GM21447 (cell line): ENCODE results near the gene PISD.

Source experiments
- ATAC-seq: cut with Tn5 transposase; IDR thresholded peaks from one replicate; pipeline ENCODE4 v1.9.1; 2021; ENCODE audit not compliant: unreplicated experiment

Gene PISD

DNA sequence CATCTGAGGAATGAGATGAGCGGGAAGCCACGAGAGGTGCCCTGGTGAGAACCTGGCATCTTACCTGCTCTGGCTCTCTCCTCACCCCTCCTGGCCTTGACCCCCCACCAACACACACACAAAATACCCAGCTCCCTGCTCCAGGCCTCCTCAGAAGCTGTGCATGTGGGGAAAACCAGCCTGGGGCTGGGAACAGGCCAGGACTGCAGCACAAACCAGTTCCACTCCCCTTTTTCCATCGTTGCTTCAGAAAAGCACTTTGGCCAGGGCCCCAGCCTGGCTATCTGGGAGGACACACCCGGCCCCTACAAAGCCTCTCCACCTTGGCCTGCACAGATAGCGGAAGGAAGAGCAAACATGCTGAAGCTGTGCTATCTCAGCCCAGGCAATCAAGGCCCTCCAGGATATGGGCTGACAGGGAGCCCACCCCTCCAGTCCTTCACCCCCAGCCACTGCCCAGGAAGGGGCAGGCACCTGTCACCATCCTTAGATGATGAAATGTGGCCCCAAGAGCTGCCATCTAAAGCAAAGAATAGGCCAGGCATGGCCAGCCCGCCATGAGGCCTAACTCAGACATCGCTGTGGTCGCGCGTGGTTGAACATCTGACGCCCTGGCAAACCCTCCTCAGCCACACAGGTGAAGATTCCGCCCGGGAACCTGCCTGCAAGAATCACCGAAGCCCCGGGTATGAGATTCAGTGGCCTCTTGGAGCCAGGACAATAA, 35.4 kb downstream of the PISD start:
- no peak for ATAC-seq

DNA sequence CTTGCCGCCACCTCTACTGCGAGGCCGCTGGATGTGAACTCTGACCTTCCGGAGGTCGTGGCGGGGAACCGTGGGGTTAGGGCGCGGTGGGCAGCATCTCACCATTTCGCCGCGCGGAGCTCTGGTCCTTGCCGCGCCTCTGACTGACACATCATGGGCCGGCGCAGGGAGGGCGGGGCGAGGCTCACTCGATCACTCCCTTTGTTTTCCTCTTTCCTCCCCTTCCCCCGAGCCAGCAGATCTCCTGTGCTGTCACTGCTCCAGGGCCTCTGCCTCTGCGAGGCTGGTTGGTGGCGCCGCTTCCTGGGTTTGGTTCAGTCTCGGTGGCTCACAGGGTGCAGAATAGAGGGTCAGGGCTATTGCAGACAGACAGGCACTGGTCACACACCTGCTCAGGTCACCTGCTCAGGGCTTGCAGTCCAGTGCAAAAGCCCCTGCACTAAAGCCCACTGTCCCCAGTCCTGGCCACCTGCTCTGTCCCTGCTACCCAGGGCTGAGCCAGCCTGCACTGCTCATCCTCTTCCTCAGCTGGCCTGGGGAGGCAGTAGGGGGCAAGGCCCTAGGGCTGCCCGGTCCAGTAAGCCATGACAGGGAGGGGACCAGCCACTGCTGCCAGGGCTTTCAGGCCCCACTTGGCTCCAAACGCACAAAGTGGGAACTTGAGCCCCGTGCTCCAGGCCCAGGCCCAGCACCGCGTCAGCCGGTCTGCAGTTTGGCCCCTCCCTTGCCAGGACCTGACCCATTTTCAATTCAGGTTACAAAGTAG, 36.2 kb downstream of the PISD start:
- no peak for ATAC-seq

DNA sequence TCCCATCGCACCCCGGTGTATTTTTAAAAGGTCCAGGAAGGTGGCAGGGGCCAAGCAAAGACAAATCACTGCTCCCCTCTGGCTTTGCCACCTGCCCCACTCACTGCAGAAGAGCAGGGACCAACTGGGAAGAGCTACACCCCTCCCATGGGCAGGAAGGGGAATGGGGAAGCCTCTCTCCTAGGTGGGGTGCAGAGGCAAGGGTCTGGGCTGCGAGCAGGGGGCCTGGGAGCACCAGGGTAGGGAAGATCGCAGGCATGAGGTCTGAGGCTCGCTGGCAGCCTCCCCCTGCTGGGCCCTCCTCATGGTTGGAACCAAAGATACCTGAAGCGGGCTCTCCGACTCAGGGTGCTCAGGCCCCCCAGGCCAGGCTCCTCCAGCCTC, 36.8 kb downstream of the PISD start:
- no peak for ATAC-seq

DNA sequence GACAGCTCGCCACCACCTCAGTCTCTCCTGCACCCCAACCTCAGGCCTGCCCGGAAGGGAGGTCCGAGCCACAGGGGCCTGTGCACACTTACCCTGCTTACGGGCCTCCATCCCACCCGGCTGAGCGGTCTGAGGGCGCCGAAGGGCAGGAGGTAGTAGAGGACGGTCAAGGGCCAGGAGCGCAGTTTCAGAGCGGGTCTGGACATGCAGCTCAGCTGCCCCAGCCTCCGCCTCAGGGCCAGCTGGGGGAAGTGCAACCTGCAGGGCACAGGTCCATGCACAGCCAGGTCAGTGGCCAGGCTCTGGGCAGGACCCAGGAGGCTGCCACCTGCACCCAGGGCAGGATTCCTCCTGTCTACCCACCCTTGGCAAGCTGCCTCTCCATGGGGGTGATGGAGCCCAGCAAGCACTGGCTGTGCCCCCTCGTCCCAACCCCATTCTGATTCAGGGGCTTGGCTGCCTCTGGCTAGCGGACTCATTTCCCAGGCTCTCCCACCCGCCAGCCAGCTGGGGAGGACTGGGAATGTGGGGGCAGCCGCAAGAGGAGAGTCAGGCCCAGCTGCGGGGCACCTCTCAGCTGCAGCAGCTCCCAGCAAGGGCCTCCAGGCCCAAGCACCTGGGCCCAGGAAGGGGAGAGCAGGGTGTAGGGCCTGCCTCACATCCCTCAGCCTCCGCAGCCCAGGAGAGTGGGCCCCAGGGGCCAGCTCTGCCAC, 38.3 kb downstream of the PISD start:
- ATAC-seq, result no peak

DNA sequence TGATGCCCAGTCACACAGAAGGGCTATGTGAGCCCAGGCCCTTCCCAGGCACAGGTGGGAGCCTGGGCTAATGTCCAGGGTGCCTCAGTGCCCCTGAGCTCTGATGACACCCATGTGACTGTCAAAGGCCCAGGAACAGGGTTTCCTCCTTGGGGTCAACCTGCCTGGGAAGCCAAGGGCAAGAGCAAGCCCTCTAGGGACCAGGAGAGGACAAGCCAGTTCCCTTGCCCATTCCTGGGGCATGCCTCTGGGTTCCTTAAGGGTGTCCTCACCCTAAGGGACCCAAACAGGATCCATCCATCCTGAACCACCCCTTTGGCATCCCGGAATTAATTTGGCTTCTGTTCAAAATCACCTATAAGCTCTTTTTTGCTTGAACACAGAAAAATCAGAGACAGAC, 39.0 kb downstream of the PISD start:
- no peak for ATAC-seq

DNA sequence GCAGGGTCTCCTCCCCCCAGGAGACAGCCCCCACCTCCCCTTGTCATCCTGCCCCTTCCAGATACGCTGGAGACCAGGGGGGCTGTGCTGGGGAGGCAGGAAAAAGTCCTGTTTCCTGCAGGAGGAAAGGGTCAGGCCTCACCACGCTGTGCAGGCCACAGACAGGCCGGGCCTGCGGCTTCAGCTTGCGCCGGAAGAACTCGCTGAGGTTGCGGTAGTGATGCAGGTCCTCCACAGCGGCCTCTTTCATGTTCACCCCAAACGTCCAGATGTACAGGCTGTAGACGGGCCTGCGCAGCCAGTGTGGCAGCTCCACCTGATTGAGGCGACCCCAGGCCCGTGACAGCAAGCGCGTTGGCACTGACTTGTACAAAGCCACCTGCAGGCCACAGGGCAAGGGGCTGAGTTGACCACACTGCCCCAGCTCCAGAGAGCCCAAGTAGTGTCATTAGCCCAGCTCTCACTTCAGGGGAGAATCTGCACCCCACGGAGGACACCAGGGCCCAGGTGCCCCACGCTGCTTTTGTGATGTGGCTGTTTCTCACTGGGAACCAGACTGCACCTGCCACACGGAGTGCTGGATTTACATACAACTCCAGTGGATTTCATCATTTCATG, 40.4 kb downstream of the PISD start:
- no peak for ATAC-seq

DNA sequence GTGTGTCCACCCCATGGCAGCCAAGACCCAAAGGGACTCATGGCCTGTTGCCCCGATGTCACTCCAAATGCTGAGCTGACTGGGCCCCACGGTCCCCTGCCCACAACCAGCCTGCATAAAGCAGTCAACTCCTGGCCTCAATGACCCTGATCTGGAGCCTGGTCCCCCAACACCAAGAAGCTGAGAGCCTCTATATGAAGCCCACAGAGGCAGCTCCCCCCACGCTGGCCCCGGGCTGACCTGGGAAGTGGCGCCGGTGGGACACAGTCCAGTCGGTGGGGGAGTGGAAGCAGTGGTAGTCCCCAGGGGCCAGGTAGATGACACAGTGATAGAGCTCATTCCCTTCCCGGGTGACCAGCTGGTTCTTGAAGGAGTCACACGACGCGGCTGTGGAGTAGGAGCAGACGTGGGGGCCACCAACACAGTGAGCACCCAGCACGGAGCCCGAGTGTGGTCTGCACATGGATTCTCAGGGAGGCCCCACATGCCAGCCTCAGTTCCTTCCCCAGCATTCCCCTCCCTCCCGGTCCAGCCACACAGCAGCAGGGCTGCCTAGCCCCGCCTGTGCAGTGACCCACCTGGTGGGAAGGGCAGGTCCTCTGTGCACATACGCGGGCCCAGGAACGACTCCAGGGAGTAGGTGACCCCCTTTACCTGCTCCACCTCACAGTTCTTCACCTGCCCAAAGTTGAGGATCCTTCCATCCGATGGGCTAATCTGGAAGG, 41.1 kb downstream of the PISD start:
- no peak for ATAC-seq

DNA sequence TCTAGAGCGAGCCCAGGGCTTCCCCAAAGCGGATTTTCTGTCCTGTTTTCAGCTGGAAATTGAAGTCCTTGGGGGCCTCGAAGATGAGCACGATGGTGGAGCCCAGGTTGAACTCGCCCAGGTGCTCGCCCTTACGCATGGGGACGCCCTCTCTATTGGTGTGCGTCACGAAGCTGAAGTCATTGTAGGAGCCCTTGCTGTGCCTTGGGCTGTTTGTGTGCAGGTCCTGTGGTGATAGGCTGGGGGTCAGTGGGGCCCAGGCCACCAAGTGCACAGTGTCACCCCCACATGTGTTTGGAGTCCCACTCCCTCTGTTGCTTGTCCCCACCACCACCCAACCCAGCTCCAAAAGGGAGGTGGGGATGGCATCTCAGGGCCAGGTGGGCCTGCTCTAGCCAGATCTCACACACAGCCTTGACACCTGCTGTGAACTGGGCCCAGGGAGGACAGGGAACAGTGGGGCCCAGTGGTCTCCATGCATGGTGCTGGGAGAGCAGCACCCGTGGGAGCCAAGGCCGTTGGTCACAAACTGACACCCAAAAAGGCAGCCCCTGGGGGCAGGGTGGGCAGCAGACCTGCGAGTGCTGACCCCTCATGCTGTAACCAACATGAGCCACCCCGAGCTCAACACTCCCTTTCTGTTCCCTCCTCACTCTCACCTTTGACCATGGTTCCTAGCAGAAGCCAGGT, 42.3 kb downstream of the PISD start:
- no peak for ATAC-seq

DNA sequence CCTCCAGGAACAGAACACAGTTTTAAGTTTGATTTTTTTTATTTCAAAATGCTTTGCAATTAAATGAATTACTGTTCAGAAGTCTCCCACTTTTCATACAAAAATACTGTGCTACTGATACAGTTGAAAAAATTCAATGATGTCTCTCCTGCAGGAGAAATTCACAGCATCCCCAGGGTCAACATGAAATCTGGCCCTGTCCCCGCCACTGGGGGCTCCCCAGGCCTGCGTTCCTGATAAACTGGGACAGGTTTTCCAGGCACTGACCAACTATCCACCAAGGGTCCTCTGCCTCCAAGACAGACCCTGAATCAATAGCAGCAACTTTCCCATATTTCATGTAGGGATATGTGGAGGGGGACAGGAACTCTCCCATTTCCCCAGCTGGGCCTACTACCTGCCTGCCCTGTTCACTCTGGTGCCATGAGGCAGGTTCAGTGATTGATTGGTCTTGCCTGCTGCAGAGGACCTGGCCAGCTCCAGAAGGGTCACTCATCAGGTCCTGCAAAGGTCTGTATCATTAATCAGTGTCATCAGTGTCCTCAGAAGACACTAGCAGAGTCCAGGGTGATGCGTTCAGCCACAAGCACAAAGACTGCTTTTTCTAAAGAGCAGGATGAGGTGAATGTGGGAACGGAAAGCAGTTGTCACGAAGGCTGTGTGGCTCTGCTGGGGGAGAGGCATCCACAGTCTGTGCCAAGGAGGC, 43.4 kb downstream of the PISD start:
- no peak for ATAC-seq

DNA sequence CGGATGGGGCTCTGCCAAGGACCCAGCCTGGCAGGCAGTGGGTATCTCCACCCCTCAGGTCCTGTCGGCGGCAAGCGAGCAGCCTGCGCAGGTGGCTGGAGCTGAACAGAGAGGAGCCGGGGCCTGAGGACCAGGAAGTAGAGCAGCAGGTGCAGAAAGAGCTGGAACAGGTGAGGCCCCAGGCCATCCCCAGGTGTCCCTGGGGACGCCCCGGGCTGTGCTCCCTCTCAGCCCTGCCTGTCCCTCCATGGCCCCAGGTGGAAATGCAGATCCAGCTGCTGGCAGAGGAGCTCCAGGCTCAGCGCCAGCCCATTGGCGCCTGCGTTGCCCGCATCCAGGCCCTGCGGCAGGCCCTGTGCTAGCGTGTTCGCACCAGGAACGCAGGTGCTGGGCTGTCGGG, 44.0 kb downstream of the PISD start:
- no peak for ATAC-seq

DNA sequence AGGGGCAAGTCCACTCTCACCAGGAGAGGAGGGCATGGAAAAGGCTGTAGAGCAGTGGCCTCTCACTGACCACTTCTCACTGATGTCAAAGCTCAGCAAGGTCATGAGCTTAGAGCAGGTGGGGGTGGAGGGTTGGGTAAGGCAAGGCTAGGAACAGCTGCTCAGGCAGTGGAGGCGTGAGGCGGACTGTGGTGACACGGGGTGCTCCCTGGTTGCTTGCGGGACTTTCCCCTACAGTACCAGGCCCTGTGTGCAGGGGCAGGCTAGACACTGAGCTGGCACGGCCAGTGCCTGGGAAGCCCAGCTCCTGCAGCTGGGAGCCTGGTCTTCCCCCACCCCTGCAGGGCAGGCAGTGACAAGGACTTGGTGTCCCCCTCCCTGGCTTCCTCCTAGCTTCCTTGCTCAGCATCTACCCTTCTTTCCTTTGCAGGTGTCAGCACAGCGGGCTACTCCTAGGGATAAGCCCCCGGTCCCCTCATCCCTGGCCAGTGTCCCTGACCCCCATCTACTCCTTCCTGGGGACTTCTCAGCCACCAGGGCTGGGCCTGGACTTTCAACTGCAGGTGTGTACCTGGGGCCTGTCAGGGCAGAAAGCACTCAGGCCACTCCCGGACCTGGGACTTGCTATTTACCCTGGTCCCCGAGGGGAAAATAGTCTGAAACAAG, 45.6 kb downstream of the PISD start:
- peak; percentile 80 for ATAC-seq

DNA sequence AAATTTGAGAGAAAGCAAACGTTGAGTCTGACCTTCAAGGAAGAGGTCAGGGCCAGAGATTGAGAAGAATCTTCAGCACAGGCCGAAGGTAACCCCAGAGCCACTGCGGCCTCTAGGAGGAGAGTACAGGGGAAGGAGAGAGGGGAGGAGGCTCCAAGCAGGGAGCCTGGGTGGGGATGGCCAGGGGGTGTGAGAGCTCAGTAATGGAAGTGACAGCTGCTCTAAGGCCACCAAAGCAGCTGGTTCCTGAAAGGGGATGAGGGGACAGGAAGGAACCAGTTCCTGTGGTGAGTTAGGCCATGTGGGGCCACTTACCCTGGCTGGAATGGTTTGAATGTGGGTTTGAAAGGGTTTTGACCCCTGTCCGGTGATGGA, 46.1 kb downstream of the PISD start:
- peak; percentile 34 for ATAC-seq

DNA sequence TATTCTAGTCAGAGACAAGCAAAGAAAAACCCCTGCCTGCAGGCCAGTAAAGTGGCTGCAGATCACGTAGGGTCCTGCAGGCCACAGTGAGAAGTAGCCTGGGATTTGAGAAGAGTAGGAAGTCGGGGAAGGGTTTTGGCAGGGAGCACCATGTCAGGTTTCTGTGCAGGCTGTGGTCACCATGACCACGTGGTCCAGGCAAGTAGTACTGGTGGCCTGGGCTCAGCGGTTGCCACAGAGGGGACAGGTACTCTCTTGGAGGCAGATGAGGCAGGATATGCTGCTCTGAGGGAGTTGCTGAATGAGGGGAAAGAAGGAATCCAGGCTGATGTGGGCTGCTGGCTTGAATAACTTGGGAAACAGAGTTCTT, 46.5 kb downstream of the PISD start:
- no peak for ATAC-seq

DNA sequence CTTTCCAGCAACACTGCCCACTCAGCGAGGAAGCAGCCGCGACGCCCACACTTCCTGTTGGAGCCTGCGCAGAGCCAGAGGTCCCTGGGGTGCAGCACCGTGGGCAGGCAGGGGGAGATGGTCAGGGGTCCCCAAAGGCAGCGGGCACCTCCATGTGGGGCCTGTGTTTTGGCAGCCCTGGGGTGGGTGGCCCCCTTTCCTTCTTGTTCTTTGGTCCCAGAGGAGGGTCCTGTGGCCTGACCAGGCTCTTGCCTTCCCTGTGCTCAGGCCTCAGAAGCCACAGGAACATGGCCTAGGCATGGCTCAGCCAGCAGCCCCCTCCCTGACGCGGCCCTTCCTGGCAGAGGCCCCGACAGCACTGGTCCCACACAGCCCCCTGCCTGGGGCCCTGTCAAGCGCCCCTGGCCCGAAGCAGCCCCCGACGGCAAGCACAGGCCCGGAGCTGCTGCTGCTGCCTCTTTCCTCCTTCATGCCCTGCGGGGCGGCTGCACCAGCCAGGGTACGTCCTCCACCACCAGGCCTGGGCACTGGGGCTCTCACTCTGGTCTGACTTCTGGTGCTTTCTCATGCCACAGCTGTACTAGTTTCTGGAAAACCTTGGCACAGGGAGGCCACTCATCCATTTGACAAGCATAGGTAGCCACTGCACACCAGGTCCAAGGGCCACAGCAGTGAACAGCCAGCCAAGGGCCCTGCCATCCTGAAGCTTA, 47.1 kb downstream of the PISD start:
- ATAC-seq, result no peak

DNA sequence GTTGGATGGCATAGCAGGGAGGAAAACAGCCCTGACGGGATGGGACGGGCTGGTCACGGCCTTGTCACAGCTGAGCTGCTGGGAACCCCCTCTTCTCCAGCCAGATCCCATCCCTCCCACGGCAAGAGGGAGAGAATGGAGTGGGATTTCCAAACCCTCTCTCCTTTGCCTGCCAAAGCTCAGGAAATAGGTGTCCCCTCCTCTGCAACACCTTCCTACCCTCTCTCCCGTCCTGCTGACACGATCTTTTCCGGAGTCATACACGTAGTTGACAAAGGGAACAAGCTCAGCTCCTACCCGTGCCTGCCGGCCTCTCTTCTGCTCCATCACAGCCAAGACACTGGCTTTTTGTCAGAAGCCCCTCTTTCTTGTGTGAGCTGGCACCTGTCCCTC, 48.1 kb downstream of the PISD start:
- ATAC-seq, result no peak

DNA sequence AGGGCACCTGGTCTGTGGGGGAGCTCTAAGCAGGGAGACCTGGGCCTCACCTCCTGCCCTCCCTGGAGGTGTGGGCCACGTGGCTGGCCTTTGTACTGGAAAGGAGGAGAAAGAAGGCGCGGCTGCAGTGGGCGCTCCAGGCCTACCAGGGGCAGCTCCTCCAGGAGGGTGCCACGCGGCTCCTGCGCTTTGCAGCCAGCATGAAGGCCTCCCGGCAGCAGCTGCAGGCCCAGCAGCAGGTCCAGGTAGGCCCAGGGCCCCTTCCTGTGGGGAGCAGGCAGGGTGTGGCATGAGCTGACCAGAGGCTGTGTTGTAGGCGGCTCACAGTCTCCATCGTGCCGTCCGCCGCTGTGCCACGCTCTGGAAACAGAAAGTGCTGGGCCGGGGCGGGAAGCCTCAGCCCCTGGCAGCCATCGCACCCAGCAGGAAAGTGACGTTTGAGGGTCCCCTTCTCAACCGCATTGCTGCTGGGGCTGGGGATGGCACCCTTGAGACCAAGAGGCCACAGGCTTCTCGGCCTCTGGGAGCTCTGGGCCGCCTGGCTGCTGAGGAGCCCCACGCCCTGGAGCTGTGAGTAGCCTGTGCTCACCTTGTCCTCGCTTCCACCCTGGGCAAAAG, 48.6 kb downstream of the PISD start:
- ATAC-seq, result no peak

DNA sequence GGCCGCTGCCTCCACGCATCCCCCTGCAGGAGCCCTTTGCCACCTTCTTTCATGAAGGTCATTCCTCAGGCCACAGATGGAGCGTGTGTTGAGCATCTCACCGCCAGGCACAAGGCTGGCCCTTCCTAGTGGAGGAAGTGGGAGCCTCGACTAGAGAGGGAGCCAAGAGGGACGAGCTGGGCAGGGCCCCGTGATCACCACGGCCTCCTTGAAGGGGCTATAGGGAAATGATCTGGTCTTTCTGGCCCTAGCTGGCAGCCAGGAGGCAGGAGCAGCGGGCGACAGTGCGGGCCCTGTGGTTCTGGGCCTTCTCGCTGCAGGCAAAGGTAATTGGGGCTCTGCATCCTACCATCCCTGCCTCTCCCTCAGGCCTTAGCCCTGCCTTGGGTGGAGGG, 49.1 kb downstream of the PISD start:
- ATAC-seq, result no peak

DNA sequence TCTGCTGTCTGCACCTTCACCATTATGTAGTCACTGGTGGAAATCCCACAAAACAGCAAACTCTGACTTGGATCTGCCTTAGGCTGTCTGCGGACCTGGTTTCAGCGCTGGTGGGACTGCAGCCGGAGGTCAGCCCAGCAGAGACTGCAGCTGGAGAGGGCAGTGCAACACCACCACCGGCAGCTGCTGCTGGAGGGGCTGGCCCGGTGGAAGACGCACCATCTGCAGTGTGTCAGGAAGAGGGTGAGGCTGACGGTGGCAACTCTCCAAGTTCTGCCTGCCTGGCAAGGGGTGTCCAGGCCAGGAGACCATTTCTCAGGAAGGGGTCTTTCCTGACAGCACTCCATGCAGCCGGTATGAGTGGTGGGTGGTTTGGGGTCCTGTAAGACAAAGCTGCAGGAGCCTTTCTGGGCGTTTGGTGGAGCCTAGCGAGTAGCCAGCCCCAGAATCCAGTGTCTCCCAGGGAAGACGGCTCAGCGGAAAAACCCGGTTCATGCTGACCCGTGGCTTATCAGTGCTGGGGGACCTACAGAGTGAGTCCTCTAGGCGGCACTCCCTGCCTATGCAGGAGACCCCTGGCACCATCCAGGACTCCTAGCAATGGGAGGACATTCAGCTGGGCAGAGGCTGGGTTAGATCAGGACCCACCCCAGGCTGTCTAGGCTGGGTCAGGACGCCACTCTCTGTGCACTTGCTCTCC, 50.8 kb downstream of the PISD start:
- ATAC-seq, result no peak
